Measurements from ENCODE around the gene MPP7. TPM values are rescaled to one million over a fixed set of nuclear protein-coding genes. Genes with fewer than 3 reads are reported as not detected.
"Not testable (repeated sequence)": the region's sequence is repeated elsewhere in the genome, so short reads cannot be mapped to it uniquely, and the experiment has no call there.

The MPP7 gene
- total RNA-seq, 3 donors from 2014 or later, result 2.9 to 20.3 (median 18.0) TPM

DNA sequence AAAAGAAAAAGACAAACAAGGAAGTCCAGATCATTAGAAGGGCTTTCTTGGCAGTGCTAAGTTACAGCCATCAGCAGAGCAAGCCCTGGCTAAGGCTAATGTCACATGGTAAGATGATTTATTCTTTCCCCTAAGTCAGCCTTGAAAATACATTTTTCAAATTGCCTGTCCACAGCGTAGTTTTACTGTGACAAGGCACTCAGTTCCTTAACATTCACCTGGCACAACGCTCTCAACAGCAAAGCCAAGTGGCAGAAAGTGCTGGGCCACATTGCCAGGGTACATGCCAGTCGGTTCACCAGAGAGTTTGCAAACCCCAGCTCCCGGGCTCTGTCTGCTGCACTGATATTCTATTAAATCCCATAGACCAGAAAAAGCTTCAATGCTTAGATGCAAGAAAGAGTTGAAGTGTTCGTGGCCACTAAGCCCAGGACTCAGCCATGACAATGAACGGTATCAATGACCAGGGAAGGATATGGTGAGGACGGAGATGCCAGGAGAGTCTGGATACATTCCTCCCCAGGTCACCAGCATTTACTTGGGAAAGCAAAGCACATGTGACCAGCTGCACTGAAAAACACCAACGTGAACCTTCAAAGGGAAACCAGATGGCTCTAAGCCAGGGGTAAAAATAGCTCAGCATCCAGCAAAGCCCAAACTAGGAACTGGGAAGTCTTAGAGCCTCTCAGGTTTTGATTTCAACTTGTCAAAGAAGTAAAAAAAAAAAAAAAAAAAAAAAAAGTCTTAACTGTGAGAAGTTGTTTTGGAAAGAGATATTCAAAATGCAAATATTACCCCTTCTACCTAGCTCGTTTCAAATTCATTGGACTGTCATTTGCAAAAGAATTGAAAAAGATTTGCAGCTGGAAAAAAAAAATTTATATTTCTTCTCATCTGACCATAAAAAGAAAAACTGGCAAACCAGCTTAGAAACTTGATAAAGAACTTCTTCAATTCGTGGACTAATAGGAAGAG, 23.9 kb upstream of the MPP7 start:
- Histone ChIP-seq H3K36me3 (no peaks in the 10 kb centered on the region), H3K27ac (peak overlapping the region; percentile 46 to 58), H3K4me1 (peaks cover 0 to 5% of the 10 kb centered on the region in 2 donors), H3K4me3 (peak overlapping the region in 2 of 3 donors; percentile 1 to 10), H3K27me3 (no peaks in the 10 kb centered on the region), H3K9me3 (no peaks in the 10 kb centered on the region)
- DNase-seq (ENCODE audit: low spot score in 2 of 2), result peak in 1 of 2 donors; percentile 25
- intact Hi-C loops (cut with DNase I; ENCODE audit: low total_unique reads), result no loop called here
- TF ChIP-seq POLR2AphosphoS5 (IDR thresholded peaks at IDR 0.05) (no peak), POLR2A (IDR thresholded peaks at IDR 0.05) (no peak)
- TF ChIP-seq, protein P1, sequence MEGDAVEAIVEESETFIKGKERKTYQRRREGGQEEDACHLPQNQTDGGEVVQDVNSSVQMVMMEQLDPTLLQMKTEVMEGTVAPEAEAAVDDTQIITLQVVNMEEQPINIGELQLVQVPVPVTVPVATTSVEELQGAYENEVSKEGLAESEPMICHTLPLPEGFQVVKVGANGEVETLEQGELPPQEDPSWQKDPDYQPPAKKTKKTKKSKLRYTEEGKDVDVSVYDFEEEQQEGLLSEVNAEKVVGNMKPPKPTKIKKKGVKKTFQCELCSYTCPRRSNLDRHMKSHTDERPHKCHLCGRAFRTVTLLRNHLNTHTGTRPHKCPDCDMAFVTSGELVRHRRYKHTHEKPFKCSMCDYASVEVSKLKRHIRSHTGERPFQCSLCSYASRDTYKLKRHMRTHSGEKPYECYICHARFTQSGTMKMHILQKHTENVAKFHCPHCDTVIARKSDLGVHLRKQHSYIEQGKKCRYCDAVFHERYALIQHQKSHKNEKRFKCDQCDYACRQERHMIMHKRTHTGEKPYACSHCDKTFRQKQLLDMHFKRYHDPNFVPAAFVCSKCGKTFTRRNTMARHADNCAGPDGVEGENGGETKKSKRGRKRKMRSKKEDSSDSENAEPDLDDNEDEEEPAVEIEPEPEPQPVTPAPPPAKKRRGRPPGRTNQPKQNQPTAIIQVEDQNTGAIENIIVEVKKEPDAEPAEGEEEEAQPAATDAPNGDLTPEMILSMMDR (IDR thresholded peaks at IDR 0.05), result no peak

GRCh38 chr10:28320799-28321198, 17.9 kb upstream of the MPP7 start:
- no peak for TF ChIP-seq POLR2A (IDR thresholded peaks at IDR 0.05)
- H3K27me3 ChIP-seq, result no peaks in the 10 kb centered on the region

GRCh38 chr10:28320090-28320489, 17.2 kb upstream of the MPP7 start:
- H3K4me3 ChIP-seq, result no peak overlapping the region
- no peaks in the 10 kb centered on the region for H3K36me3 ChIP-seq
- DNase-seq (ENCODE audit: low spot score in 2 of 2), result no peak
- TF ChIP-seq POLR2AphosphoS5 (IDR thresholded peaks at IDR 0.05), result no peak
- TF ChIP-seq, protein P1 (IDR thresholded peaks at IDR 0.05), result no peak
- TF ChIP-seq POLR2A (IDR thresholded peaks at IDR 0.05), result no peak
- no peak overlapping the region for H3K27ac ChIP-seq
- no peaks in the 10 kb centered on the region for H3K4me1 ChIP-seq
- intact Hi-C loops (cut with DNase I; ENCODE audit: low total_unique reads), result no loop called here
- no peaks in the 10 kb centered on the region for H3K27me3 ChIP-seq
- H3K9me3 ChIP-seq, result no peaks in the 10 kb centered on the region

More at GRCh38 chr10:28320799-28321198, 17.9 kb upstream of the MPP7 start:
- no peaks in the 10 kb centered on the region for H3K9me3 ChIP-seq
- H3K4me1 ChIP-seq, result no peaks in the 10 kb centered on the region
- intact Hi-C loops (cut with DNase I; ENCODE audit: low total_unique reads), result no loop called here
- H3K36me3 ChIP-seq, result no peaks in the 10 kb centered on the region
- no peak for DNase-seq (ENCODE audit: low spot score in 2 of 2)
- no peak overlapping the region for H3K4me3 ChIP-seq
- H3K27ac ChIP-seq, result no peak overlapping the region

- H3K4me1 ChIP-seq; H3K36me3 ChIP-seq; H3K4me3 ChIP-seq; DNase-seq (ENCODE audit: low spot score in 2 of 2); H3K27ac ChIP-seq; H3K9me3 ChIP-seq; intact Hi-C loops (cut with DNase I; ENCODE audit: low total_unique reads); H3K27me3 ChIP-seq: not testable (repeated sequence)
Observed at GRCh38 chr10:28319061-28319460, 16.2 kb upstream of the MPP7 start.

DNA sequence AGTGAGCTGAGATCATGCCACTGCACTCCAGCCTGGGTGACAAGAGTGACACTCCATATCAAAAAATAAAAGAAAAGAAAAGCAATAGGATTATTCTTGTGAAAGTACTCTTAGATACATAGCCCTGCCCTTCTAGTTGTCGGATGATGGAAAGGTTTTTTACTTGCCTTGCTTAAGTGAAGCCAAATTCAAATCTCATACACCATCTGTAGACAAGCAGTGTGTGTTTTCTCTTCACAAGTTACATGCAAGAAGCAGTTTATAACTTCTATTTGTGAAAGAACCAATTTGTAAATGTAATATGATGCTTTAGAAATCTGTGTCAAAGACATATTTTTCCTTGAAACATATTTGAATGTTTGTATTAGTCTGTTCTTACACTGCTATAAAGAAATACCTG, 15.8 kb upstream of the MPP7 start:
- TF ChIP-seq, protein P1 (IDR thresholded peaks at IDR 0.05), result no peak
- TF ChIP-seq POLR2AphosphoS5 (IDR thresholded peaks at IDR 0.05) (no peak), POLR2A (IDR thresholded peaks at IDR 0.05) (no peak)
- intact Hi-C loops (cut with DNase I; ENCODE audit: low total_unique reads), result no loop called here
- no peak for DNase-seq (ENCODE audit: low spot score in 2 of 2)
- Histone ChIP-seq H3K4me1 (no peaks in the 10 kb centered on the region), H3K4me3 (no peak overlapping the region), H3K27me3 (no peaks in the 10 kb centered on the region), H3K27ac (no peak overlapping the region), H3K9me3 (no peaks in the 10 kb centered on the region), H3K36me3 (no peaks in the 10 kb centered on the region)

GRCh38 chr10:28317760-28318159, 14.9 kb upstream of the MPP7 start:
- no peaks in the 10 kb centered on the region for H3K9me3 ChIP-seq
- no peaks in the 10 kb centered on the region for H3K4me1 ChIP-seq
- intact Hi-C loops (cut with DNase I; ENCODE audit: low total_unique reads), result no loop called here
- no peak overlapping the region for H3K27ac ChIP-seq
- H3K36me3 ChIP-seq, result no peaks in the 10 kb centered on the region
- no peaks in the 10 kb centered on the region for H3K27me3 ChIP-seq
- TF ChIP-seq POLR2A (IDR thresholded peaks at IDR 0.05) (no peak), POLR2AphosphoS5 (IDR thresholded peaks at IDR 0.05) (no peak)
- TF ChIP-seq, protein P1 (IDR thresholded peaks at IDR 0.05), result no peak
- DNase-seq (ENCODE audit: low spot score in 2 of 2), result no peak
- H3K4me3 ChIP-seq, result no peak overlapping the region

Measured in breast epithelium (tissue), 4 donors.